Measurements from ENCODE around the gene CARHSP1. TPM values are rescaled to one million over a fixed set of nuclear protein-coding genes. Genes with fewer than 3 reads are reported as not detected.
"Not testable (repeated sequence)": the region's sequence is repeated elsewhere in the genome, so short reads cannot be mapped to it uniquely, and the experiment has no call there.

Gene CARHSP1
- polyA plus RNA-seq (2012; ENCODE audit: low read depth, missing spikeins), result 68.1 TPM

DNA sequence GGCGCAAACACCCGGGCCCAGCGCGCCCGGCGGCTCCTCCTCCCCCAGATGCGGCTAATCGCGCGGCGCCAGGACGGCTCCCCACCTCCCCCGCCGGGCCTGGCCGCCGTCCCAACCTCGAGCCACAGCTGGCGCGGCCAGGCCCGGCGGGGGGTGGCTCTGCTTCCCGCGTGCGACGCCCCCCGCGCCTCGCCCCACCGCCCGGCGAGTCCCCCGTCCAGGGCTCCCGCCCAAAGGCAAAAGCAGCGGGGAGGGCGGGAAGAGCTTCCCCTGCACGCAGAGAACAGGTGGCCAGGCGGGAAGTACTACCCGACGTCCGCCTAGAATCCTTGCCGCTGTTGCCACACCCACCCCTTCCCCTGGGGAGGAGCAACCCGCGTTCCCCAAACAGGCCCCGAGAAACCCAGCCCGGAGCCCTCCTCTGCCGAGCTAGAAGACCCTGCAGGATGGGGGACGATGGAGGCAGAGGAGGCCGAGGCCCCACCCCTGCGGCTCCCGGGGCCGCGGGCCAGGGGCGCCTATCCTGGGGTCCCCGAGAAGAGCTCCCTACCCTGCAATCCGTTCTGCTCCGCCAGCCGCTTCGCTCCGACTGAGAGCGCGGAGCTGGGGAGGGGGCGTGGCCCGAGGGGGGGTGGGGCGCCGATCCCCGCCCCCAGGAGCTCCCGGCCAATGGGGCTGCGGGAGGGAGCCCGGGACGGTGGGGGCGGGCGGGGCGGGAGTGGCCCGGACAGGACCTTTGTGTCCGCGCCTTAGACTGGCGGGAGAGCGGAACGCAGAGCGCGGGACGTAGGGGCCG is at the start of gene CARHSP1:
TSS of gene CARHSP1 (minus strand) at position 591 of the 796 bp plus-strand sequence. CDS start 9,678 bp downstream, outside the sequence.
- DNase-seq (ENCODE audit: insufficient read length, low spot score) (peak; percentile 95), FAIRE-seq (peak; percentile 65)
- TF ChIP-seq POU2F2 (IDR thresholded peaks at IDR 0.05; ENCODE audit: low read depth, low read length) (no peak), PAX5 (IDR thresholded peaks at IDR 0.05; ENCODE audit: insufficient read depth, low read length, severe bottlenecking) (peak; percentile 40), POLR2AphosphoS5 (IDR thresholded peaks at IDR 0.05; ENCODE audit: low read depth, low read length) (peak; percentile 55), SPI1 (IDR thresholded peaks at IDR 0.05; ENCODE audit: low read depth, low read length) (0 out of 2 replicates have a peak, but pooled peaks have one; percentile 4), POLR2A (IDR thresholded peaks at IDR 0.05; ENCODE audit: low read depth, low read length) (peak; percentile 64; the same call in 1 of the 2 replicates), TAF1 (IDR thresholded peaks at IDR 0.05; ENCODE audit: low read depth, low read length) (peak; percentile 91)

DNA sequence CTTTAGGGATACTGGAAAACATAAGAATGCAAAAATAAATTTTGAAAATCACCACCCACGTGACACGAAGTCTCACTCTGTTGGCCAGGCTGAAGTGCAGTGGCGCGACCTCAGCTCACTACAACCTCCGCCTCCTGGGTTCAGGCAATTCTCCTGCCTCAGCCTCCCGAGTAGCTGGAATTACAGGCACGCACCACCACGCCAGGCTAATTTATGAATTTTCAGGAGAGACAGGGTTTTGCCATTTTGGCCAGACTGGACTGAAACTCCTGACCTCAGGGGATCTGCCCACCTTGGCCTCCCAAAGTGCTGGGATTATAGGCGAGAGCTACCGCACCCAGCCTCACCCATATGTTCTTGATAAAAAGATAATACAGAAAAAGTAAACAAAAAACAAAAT is 48.5 kb upstream of the CARHSP1 start:
- FAIRE-seq; DNase-seq (ENCODE audit: insufficient read length, low spot score): not testable (repeated sequence)

DNA sequence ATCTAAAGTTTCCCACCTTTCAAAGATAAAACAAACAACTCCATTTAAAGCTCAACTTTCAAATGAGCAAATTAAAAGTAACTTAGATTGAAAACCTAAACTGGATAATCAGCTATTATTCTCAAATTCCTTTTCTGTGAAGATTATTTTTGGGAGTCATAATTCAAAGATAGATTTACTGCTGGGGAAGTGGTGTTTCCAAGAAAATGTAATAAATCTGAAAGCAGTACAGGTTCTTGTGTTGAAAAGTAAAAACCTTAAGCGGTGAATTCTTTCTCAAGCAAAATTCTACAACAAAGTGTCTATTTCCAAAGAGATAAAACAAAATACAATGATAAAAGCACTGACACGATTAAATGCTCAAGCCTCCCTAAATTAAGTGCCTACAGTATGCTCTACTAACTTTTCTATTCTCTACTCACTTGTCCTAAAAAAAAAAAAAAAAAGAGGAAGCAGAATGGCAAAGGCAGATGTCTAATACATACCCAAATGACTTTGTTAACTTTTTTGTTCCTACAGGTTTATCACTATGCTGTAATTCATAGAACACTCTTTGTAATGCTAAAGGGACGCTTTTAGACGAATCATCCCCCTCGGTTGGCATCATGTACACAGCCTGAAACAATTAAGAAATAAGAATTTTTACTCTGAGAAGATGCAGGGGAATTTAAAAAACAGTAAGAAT is 47.9 kb upstream of the CARHSP1 start:
- FAIRE-seq, result no peak
- no peak for DNase-seq (ENCODE audit: insufficient read length, low spot score)
- TF ChIP-seq POLR2AphosphoS5 (IDR thresholded peaks at IDR 0.05; ENCODE audit: low read depth, low read length) (no peak), TAF1 (IDR thresholded peaks at IDR 0.05; ENCODE audit: low read depth, low read length) (no peak), POU2F2 (IDR thresholded peaks at IDR 0.05; ENCODE audit: low read depth, low read length) (no peak), POLR2A (IDR thresholded peaks at IDR 0.05; ENCODE audit: low read depth, low read length) (no peak), SPI1 (IDR thresholded peaks at IDR 0.05; ENCODE audit: low read depth, low read length) (no peak), PAX5 (IDR thresholded peaks at IDR 0.05; ENCODE audit: insufficient read depth, low read length, severe bottlenecking) (no peak)

DNA sequence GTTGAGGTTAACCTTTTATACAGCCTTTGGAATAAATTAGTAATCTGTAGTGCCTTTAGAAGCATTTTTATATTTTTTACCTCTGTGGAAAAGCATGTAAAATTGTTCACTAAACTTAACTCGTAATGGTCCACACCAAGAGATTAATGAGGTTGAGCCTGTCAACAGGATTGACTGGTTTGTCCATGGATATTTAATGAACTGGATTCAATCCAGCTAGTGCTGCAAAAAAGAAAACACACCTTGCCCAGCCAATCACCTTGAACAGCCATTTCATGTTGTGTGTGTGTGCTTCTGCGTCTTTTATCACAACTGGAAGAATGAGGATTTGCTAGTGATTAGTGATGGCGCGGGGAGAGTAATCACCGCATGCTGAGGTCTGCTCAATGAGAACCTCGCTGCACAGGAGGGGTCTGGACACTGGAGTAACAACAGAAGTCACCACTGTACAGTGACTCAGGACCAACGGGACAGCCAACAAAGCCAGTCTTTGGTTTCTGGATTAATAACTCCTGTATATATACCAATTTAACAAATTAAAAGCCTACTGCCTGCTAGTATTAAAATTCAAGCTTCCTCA is 47.0 kb upstream of the CARHSP1 start:
- TF ChIP-seq SPI1 (IDR thresholded peaks at IDR 0.05; ENCODE audit: low read depth, low read length) (no peak), POLR2A (IDR thresholded peaks at IDR 0.05; ENCODE audit: low read depth, low read length) (no peak), PAX5 (IDR thresholded peaks at IDR 0.05; ENCODE audit: insufficient read depth, low read length, severe bottlenecking) (no peak), POU2F2 (IDR thresholded peaks at IDR 0.05; ENCODE audit: low read depth, low read length) (no peak)
- no peak for FAIRE-seq

DNA sequence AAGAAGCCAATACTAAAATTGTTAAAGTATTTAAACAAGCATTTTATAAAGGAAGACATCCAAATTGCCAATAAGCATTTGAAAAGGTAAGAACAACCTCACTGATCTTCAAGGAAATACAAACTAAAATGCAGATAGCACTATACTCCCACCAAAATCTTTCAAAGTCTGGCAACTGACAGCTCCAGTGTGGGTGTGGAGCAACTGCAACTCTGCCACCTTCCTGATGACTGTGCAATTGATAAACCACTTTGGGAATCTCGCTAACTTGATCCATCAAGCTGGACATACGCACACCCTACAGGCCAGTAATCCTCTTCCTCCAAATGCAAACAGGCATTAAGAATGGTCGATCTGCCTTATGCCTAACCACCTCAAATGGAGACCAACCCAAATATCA is 45.3 kb upstream of the CARHSP1 start:
- FAIRE-seq, result no peak
- DNase-seq (ENCODE audit: insufficient read length, low spot score), result no peak
- no peak for TF ChIP-seq TAF1 (IDR thresholded peaks at IDR 0.05; ENCODE audit: low read depth, low read length)

More for the DNA sequence above, 47.0 kb upstream of the CARHSP1 start:
- DNase-seq (ENCODE audit: insufficient read length, low spot score), result no peak

DNA sequence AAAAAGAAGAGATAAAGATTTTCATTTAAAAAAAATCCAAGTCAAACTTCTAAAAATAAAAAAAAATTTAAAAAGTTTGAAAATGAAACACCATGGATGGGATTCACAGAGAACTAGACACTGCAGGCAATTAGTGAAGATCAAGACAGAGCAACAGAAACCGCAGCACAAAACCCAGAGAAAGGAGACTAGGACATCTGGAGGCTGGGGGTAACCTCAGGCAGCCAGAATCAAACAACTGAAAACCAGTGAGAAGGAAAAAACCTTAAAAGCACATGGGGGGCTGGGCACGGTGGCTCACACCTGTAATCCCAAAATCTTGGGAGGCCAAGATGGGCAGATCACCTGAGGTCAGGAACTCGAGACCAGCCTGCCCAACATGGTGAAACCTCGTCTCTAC is 44.0 kb upstream of the CARHSP1 start:
- FAIRE-seq (no peak), DNase-seq (ENCODE audit: insufficient read length, low spot score) (no peak)
- no peak for TF ChIP-seq POLR2A (IDR thresholded peaks at IDR 0.05; ENCODE audit: low read depth, low read length)
- TF ChIP-seq POU2F2 (IDR thresholded peaks at IDR 0.05; ENCODE audit: low read depth, low read length), result no peak
- TF ChIP-seq SPI1 (IDR thresholded peaks at IDR 0.05; ENCODE audit: low read depth, low read length), result no peak
- no peak for TF ChIP-seq POLR2AphosphoS5 (IDR thresholded peaks at IDR 0.05; ENCODE audit: low read depth, low read length)
- TF ChIP-seq PAX5 (IDR thresholded peaks at IDR 0.05; ENCODE audit: insufficient read depth, low read length, severe bottlenecking), result no peak
- TF ChIP-seq TAF1 (IDR thresholded peaks at IDR 0.05; ENCODE audit: low read depth, low read length), result no peak

DNA sequence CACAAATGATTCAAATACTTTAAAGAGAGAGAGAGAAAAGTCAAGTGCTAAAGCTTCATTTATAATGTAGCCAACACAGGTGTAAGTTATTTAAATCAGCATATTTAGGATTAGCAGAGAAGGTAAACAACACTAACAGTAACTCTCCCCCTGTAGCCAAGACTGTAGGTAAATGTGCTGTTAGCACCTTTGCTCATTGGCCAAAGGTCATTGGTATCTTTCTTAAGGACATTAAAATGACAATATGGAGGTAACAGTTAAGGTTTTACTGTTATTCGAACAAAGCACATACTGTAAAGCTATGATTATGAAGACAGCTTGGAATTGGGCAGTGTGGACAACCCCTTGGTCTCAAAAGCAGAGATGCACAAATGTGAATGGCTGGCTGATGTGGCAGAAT is 42.0 kb upstream of the CARHSP1 start:
- peak; percentile 54 for FAIRE-seq
- no peak for TF ChIP-seq SPI1 (IDR thresholded peaks at IDR 0.05; ENCODE audit: low read depth, low read length)
- no peak for TF ChIP-seq TAF1 (IDR thresholded peaks at IDR 0.05; ENCODE audit: low read depth, low read length)
- TF ChIP-seq POLR2AphosphoS5 (IDR thresholded peaks at IDR 0.05; ENCODE audit: low read depth, low read length), result no peak
- TF ChIP-seq POU2F2 (IDR thresholded peaks at IDR 0.05; ENCODE audit: low read depth, low read length), result no peak
- no peak for TF ChIP-seq PAX5 (IDR thresholded peaks at IDR 0.05; ENCODE audit: insufficient read depth, low read length, severe bottlenecking)
- TF ChIP-seq POLR2A (IDR thresholded peaks at IDR 0.05; ENCODE audit: low read depth, low read length), result no peak
- DNase-seq (ENCODE audit: insufficient read length, low spot score), result no peak

DNA sequence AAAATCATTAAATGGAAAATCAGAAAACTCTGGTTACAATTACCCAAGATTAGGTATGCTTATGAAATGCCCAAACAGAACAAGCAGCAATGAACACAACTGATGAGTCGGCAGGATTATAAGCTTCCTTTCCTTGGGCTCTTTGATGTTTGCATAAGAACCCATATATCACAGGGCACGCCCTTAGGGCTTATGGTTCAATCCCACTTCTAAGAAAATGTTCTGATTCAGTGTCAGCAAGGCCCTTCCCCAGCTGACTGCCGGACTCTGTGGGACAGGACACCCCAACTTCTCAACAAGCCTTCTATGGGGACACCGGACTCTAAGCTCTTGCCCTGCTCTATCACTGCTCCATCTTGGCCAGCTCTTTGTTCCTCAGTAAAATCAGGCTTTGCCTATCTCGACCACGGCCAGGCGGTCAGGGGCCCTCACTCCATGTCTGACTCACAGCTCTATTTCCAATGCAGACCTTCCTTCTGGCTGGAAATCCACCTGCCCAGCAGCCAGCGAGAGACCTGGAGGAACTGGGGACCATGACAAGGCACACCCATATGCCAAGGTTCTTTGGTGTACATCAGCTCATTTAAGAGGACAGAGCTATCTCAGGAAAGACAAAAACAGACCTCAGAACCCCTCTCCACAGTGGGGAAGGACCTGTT is 40.1 kb upstream of the CARHSP1 start:
- no peak for DNase-seq (ENCODE audit: insufficient read length, low spot score)
- no peak for FAIRE-seq
- TF ChIP-seq POLR2AphosphoS5 (IDR thresholded peaks at IDR 0.05; ENCODE audit: low read depth, low read length) (no peak), POLR2A (IDR thresholded peaks at IDR 0.05; ENCODE audit: low read depth, low read length) (no peak), SPI1 (IDR thresholded peaks at IDR 0.05; ENCODE audit: low read depth, low read length) (no peak), TAF1 (IDR thresholded peaks at IDR 0.05; ENCODE audit: low read depth, low read length) (no peak), POU2F2 (IDR thresholded peaks at IDR 0.05; ENCODE audit: low read depth, low read length) (no peak), PAX5 (IDR thresholded peaks at IDR 0.05; ENCODE audit: insufficient read depth, low read length, severe bottlenecking) (no peak)

DNA sequence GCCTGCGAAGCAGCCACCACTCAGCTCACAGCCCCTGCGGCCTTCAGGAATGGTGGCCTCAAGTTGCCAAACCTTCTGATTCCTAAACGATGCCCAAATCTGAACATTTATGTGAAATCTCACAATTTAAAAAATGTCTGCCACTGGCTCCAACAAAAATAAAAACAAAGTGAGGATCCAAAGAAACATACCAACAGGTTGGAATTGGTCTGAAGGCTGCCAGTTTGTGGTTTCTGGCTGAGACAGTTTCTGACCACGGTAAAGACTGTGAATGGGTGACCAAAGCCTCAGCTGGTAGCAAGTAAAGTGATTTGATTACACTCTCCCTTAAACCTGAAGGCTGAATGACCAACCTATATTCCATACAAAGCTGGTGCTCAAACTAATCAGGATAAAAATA is 38.3 kb upstream of the CARHSP1 start:
- TF ChIP-seq POLR2A (IDR thresholded peaks at IDR 0.05; ENCODE audit: low read depth, low read length) (no peak), SPI1 (IDR thresholded peaks at IDR 0.05; ENCODE audit: low read depth, low read length) (no peak), POLR2AphosphoS5 (IDR thresholded peaks at IDR 0.05; ENCODE audit: low read depth, low read length) (no peak)
- no peak for DNase-seq (ENCODE audit: insufficient read length, low spot score)

More for the DNA sequence above, 38.3 kb upstream of the CARHSP1 start:
- no peak for FAIRE-seq
